ENCODE data around the gene SENP6.
"Not testable (repeated sequence)": the region's sequence is repeated elsewhere in the genome, so short reads cannot be mapped to it uniquely, and the experiment has no call there.

SENP6 gene

GRCh38 chr6:75608304-75608703 lies 6.6 kb downstream of the SENP6 start:
- DNase-seq (ENCODE audit: low spot score), result no peak

GRCh38 chr6:75608956-75609533 lies 7.4 kb downstream of the SENP6 start:
- DNase-seq (ENCODE audit: low spot score), result no peak

GRCh38 chr6:75609639-75610590 lies 8.2 kb downstream of the SENP6 start:
- DNase-seq (ENCODE audit: low spot score), result no peak

GRCh38 chr6:75611011-75611701 lies 9.5 kb downstream of the SENP6 start:
- no peak for DNase-seq (ENCODE audit: low spot score)

GRCh38 chr6:75611702-75612375 lies 10.2 kb downstream of the SENP6 start:
- DNase-seq (ENCODE audit: low spot score), result peak; percentile 31

GRCh38 chr6:75612434-75612833 lies 10.8 kb downstream of the SENP6 start:
- DNase-seq (ENCODE audit: low spot score), result no peak

- DNase-seq (ENCODE audit: low spot score), result no peak
Observed at GRCh38 chr6:75613056-75613501, 11.4 kb downstream of the SENP6 start.

- no peak for DNase-seq (ENCODE audit: low spot score)
Observed at GRCh38 chr6:75618437-75618836, 16.8 kb downstream of the SENP6 start.

GRCh38 chr6:75619230-75619899 lies 17.7 kb downstream of the SENP6 start:
- DNase-seq (ENCODE audit: low spot score), result no peak

- no peak for DNase-seq (ENCODE audit: low spot score)
Observed at GRCh38 chr6:75620381-75621304, 19.0 kb downstream of the SENP6 start.

- DNase-seq (ENCODE audit: low spot score), result no peak
Observed at GRCh38 chr6:75621846-75622245, 20.2 kb downstream of the SENP6 start.

GRCh38 chr6:75623491-75623890 lies 21.8 kb downstream of the SENP6 start:
- no peak for DNase-seq (ENCODE audit: low spot score)

- no peak for DNase-seq (ENCODE audit: low spot score)
Observed at GRCh38 chr6:75624335-75624734, 22.7 kb downstream of the SENP6 start.

GRCh38 chr6:75624988-75625387 lies 23.3 kb downstream of the SENP6 start:
- no peak for DNase-seq (ENCODE audit: low spot score)

- no peak for DNase-seq (ENCODE audit: low spot score)
Observed at GRCh38 chr6:75626561-75626960, 24.9 kb downstream of the SENP6 start.

- DNase-seq (ENCODE audit: low spot score), result not testable (repeated sequence)
Observed at GRCh38 chr6:75627708-75628107, 26.0 kb downstream of the SENP6 start.

- DNase-seq (ENCODE audit: low spot score), result no peak
Observed at GRCh38 chr6:75631859-75632635, 30.4 kb downstream of the SENP6 start.

GRCh38 chr6:75633045-75633444 lies 31.4 kb downstream of the SENP6 start:
- no peak for DNase-seq (ENCODE audit: low spot score)

- no peak for DNase-seq (ENCODE audit: low spot score)
Observed at GRCh38 chr6:75642311-75642710, 40.6 kb downstream of the SENP6 start.

- DNase-seq (ENCODE audit: low spot score), result no peak
Observed at GRCh38 chr6:75643173-75643572, 41.5 kb downstream of the SENP6 start.

All from CD4-positive, alpha-beta T cell treated with Interleukin-15 for 4 hours (primary cell).